DOHH2 (cell line): ENCODE results near the gene TBC1D16.

Experiments
- H3F3A ChIP-seq: fragments of 200-600 bp; sonication (generic), shearing (Covaris generic); 2 replicates; pipeline ENCODE4 v1.6.0; 2016; ENCODE audit warnings: antibody characterized with exemption, mild to moderate bottlenecking; ENCODE audit not compliant: control insufficient read depth, insufficient read depth
- H3K27ac ChIP-seq: fragments of 200-600 bp; sonication (generic); 2 replicates; pipeline ENCODE4 v1.5.1; 2014; ENCODE audit warnings: low read depth, mild to moderate bottlenecking, low read length, moderate library complexity
- H3K27me3 ChIP-seq: fragments of 200-600 bp; sonication (generic); 2 replicates; pipeline ENCODE4 v1.6.1; 2014; ENCODE audit warnings: mild to moderate bottlenecking, low read length, mixed read lengths; ENCODE audit not compliant: control insufficient read depth
- H3K36me3 ChIP-seq: fragments of 200-600 bp; sonication (generic); 2 replicates; pipeline ENCODE4 v1.6.1; 2014; ENCODE audit warnings: mild to moderate bottlenecking, low read length, moderate library complexity, mixed read lengths; ENCODE audit not compliant: control insufficient read depth
- H3K4me1 ChIP-seq: fragments of 200-600 bp; sonication (generic); 2 replicates; pipeline ENCODE4 v1.6.1; 2014; ENCODE audit warnings: mild to moderate bottlenecking, low read length, mixed read lengths; ENCODE audit not compliant: control insufficient read depth
- H3K4me2 ChIP-seq: fragments of 200-600 bp; sonication (generic); 2 replicates; pipeline ENCODE4 v1.6.0; 2014; ENCODE audit warnings: mild to moderate bottlenecking, low read length, moderate library complexity
- H3K4me3 ChIP-seq: fragments of 200-600 bp; sonication (generic); 2 replicates; pipeline ENCODE4 v1.5.1; 2014; ENCODE audit warnings: mild to moderate bottlenecking, low read length, mixed read lengths
- H3K79me2 ChIP-seq: fragments of 200-600 bp; sonication (generic); 2 replicates; pipeline ENCODE4 v1.6.1; 2014; ENCODE audit warnings: mild to moderate bottlenecking, low read length, mixed read lengths; ENCODE audit not compliant: control insufficient read depth
- H3K9me2 ChIP-seq: fragments of 200-600 bp; sonication (generic); replicated peaks from 2 replicates; pipeline ENCODE4 v1.6.1; 2014; ENCODE audit warnings: mild to moderate bottlenecking, low read length, mixed read lengths; ENCODE audit not compliant: control insufficient read depth
- H3K9me3 ChIP-seq: fragments of 200-600 bp; sonication (generic); 2 replicates; pipeline ENCODE4 v1.6.1; 2014; ENCODE audit warnings: antibody characterized with exemption, low read length, mixed read lengths; ENCODE audit not compliant: control insufficient read depth, insufficient read depth
- H4K20me1 ChIP-seq: fragments of 200-600 bp; sonication (generic); 2 replicates; pipeline ENCODE4 v1.6.0; 2014; ENCODE audit warnings: low read depth, mild to moderate bottlenecking, antibody characterized with exemption, low read length, moderate library complexity; ENCODE audit not compliant: control insufficient read depth, insufficient read depth
- EZH2phosphoT487 ChIP-seq: fragments of 200-600 bp; sonication (generic); IDR thresholded peaks from 2 replicates; pipeline ENCODE4 v1.6.1; 2017; ENCODE audit warnings: borderline replicate concordance, mild to moderate bottlenecking, antibody characterized with exemption, low read length, moderate library complexity, mixed read lengths
- TF ChIP-seq, protein P1 (sequence below): fragments of 200-600 bp; sonication (generic); IDR thresholded peaks from one replicate; pipeline ENCODE4 v1.5.1; 2014; ENCODE audit warnings: antibody characterized with exemption, mild to moderate bottlenecking, low read depth, low read length; ENCODE audit not compliant: poor library complexity, severe bottlenecking

TBC1D16 gene

GRCh38 chr17:79983456-79983855 lies 52.2 kb downstream of the TBC1D16 start:
- Histone ChIP-seq H3K27me3 (no peaks in the 10 kb centered on the region; the same call in 1 of the 2 replicates), H3K4me2 (no peak overlapping the region), H3K4me3 (no peak overlapping the region), H3K9me2 (no peaks in the 10 kb centered on the region), H3K36me3 (no peaks in the 10 kb centered on the region), H3K9me3 (no peaks in the 10 kb centered on the region), H4K20me1 (no peaks in the 10 kb centered on the region), H3K27ac (no peak overlapping the region), H3K79me2 (no peaks in the 10 kb centered on the region), H3K4me1 (no peaks in the 10 kb centered on the region), H3F3A (no peaks in the 10 kb centered on the region)
- no peak for TF ChIP-seq EZH2phosphoT487
- TF ChIP-seq, protein P1, sequence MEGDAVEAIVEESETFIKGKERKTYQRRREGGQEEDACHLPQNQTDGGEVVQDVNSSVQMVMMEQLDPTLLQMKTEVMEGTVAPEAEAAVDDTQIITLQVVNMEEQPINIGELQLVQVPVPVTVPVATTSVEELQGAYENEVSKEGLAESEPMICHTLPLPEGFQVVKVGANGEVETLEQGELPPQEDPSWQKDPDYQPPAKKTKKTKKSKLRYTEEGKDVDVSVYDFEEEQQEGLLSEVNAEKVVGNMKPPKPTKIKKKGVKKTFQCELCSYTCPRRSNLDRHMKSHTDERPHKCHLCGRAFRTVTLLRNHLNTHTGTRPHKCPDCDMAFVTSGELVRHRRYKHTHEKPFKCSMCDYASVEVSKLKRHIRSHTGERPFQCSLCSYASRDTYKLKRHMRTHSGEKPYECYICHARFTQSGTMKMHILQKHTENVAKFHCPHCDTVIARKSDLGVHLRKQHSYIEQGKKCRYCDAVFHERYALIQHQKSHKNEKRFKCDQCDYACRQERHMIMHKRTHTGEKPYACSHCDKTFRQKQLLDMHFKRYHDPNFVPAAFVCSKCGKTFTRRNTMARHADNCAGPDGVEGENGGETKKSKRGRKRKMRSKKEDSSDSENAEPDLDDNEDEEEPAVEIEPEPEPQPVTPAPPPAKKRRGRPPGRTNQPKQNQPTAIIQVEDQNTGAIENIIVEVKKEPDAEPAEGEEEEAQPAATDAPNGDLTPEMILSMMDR = no peak

DNA sequence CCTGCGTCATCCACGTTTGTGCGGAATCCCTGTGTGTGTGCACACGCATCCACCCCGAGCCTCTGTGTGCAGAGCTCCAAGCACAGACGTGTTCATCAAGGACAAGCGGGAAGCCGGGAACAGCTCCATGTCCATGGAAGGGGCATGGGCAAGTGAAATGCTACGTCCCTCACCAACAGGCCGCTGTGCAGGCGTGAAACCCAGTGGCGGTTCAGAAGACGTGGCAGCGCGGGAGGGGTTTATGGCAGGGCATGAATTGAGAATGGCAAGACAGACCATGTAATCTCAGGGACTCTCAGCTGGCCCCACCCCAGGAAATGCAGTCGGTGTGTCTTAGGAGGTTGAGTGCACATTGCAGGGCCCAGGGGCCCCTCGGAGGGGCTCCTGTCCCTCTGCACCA lies 52.7 kb downstream of the TBC1D16 start:
- Histone ChIP-seq H3K4me1 (no peaks in the 10 kb centered on the region), H3K9me3 (no peaks in the 10 kb centered on the region), H4K20me1 (no peaks in the 10 kb centered on the region), H3K27me3 (no peaks in the 10 kb centered on the region), H3K9me2 (no peaks in the 10 kb centered on the region), H3K4me3 (no peak overlapping the region), H3F3A (no peaks in the 10 kb centered on the region), H3K36me3 (no peaks in the 10 kb centered on the region), H3K79me2 (no peaks in the 10 kb centered on the region), H3K27ac (no peak overlapping the region), H3K4me2 (no peak overlapping the region)
- no peak for TF ChIP-seq EZH2phosphoT487
- TF ChIP-seq, protein P1 = no peak

GRCh38 chr17:79981661-79982101 lies 54.0 kb downstream of the TBC1D16 start:
- H3K4me3 ChIP-seq = no peak overlapping the region
- no peak overlapping the region for H3K27ac ChIP-seq
- H3F3A ChIP-seq = no peaks in the 10 kb centered on the region

More at GRCh38 chr17:79981661-79982101, 54.0 kb downstream of the TBC1D16 start:
- TF ChIP-seq EZH2phosphoT487 = no peak
- TF ChIP-seq, protein P1 = no peak
- Histone ChIP-seq H3K4me1 (no peaks in the 10 kb centered on the region), H3K27me3 (no peaks in the 10 kb centered on the region), H3K9me2 (no peaks in the 10 kb centered on the region), H4K20me1 (no peaks in the 10 kb centered on the region), H3K79me2 (no peaks in the 10 kb centered on the region), H3K9me3 (no peaks in the 10 kb centered on the region), H3K4me2 (no peak overlapping the region), H3K36me3 (no peaks in the 10 kb centered on the region)
